GM19468 (cell line): ENCODE results near the gene WNT8B.

ENCODE experiments used
- ATAC-seq: cut with Tn5 transposase; IDR thresholded peaks from one replicate; pipeline ENCODE4 v1.9.1; 2021; ENCODE audit warnings: mild to moderate bottlenecking, moderate library complexity, moderate number of reproducible peaks; ENCODE audit not compliant: unreplicated experiment; ENCODE audit errors: extremely low read depth

WNT8B gene

GRCh38 chr10:100482834-100483185 is 20.0 kb downstream of the WNT8B start:
- no peak for ATAC-seq

DNA sequence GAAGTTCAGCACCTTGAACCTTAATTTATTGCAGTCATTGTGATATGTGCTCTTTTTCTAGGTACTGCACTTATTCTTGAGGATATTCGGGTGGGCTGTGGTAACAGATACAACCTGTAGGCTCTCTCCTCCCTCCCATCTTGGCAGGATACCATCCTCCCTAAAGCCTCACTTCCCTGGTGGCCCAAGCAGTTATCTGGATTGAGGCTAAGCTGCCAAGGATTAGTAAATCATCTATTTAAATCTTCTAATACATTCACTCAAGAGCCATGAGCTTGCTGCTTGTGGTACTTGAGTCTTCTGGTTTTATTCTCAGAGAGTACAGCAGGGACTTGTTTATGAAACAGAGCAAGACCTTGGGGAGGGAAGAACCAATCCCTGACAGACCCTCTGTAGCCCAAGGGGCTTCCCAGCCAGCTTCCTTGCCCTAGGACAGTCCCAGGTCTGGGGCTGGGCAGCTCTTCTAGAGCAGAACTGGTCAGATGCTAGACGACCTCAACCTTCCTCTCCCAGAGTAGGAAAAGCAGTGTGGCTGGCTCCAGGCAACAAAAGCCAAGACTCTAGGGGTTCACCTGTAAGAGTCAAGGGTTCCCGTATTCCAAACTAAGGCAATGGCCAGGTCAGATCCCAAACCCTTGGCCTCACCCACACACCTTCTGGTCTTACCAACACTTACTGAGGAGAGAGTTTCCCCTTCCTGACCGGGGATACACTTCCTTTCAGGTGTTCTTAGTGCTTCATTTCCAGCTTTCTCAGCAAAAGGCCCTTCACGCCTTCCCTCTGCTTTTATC is 21.3 kb downstream of the WNT8B start:
- no peak for ATAC-seq

GRCh38 chr10:100485366-100485765 is 22.6 kb downstream of the WNT8B start:
- ATAC-seq: no peak

GRCh38 chr10:100485801-100486495 is 23.1 kb downstream of the WNT8B start:
- no peak for ATAC-seq

- no peak for ATAC-seq
Observed at GRCh38 chr10:100487529-100487928, 24.7 kb downstream of the WNT8B start.

DNA sequence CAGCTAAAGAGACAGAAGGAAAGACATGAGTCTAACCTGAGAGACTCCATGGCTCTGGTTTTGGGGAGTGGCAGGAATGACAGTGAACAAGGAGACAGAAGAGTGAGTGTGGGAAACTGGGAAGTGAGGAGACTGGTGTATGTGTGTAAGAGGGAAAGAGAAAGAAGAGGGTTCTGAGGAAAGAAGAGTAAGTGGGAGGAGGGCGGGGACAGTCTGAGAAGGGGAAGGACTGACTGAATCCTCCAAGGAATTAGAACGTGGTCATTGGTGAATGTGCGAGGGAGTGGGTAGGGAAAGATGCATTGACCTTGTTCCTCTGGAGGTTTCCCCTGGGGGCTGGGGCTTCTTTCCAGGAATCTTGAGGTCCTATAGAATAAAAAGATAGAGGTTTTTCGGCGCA is 26.6 kb downstream of the WNT8B start:
- ATAC-seq: no peak

DNA sequence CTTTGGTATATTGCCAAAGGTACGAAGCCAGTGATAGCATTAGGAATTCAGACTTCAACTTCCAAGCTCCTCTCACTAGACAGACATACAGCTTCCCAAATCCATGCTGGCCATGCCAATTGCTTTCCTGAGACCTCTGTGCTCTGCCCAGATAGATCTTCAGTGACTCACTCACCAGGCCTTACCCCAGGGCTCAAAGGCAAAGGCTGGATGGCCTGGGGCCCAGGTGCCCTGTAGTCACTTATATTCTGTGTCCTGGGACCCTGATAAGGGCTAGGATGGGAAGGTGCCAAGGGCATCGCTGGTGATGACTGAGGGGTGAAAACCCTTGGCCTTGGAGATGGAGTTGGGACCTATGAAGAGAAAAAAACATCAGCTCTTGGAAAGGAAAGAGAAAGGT is 27.7 kb downstream of the WNT8B start:
- ATAC-seq: no peak

DNA sequence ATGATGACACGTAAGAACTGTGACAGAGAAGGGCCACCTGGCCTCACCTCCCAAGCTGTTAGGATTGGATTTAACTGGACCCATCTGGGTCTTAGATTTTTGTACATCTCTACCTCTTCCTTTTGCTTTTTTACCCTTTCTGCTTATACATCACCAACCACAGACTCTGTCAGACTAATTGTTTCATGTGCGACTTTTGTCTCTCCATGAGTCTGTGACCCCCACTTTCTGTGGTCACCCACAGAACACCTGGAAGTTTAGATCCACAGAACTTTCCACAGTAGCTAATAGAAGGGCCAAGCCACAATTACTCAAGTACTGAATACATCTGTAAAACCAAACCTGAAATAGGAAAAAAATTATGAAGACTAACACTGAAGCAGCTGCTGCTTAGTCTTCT is 33.8 kb downstream of the WNT8B start:
- ATAC-seq: no peak

- no peak for ATAC-seq
Observed at GRCh38 chr10:100498059-100498458, 35.2 kb downstream of the WNT8B start.

DNA sequence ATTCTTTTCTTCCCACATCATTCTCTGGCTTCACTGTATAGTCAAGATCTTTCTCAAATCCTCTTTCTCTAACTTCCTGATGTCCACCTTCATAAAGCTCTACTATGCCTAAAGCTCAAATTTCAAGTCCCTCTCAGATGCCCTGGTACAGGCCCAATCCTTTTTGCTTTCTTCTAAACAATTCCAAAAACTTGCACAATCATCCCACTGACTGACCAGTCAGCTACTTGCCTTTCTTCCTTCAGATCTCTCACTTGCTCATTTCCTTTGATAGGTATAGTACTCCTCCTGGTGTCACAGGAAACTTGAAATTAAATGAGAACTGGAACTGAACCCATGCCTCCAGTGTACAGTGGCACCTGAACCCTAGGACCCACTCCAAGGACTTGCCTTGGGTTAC is 38.6 kb downstream of the WNT8B start:
- no peak for ATAC-seq

GRCh38 chr10:100502926-100503494 is 40.2 kb downstream of the WNT8B start:
- ATAC-seq: no peak

DNA sequence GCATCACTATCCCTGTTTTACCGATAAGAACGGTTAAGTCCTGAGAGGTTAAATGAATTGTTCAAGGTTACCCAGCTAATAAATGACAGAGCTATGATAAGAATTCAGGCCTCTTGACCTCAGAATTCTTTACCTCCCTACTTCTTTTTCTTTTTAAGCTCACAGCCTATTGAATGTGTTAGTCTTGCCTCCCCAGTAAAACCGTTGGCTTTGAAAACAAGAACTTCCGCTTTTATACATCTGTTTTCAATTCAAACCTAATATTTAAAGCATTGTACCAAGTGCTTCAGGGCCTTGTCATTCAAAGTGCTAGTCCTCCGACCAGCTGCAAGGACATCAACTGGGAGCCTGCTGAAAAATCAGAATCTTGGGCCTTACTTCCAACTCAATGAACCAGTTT is 41.3 kb downstream of the WNT8B start:
- no peak for ATAC-seq

GRCh38 chr10:100505164-100505563 is 42.4 kb downstream of the WNT8B start:
- no peak for ATAC-seq

- no peak for ATAC-seq
Observed at GRCh38 chr10:100506596-100507356, 44.0 kb downstream of the WNT8B start.

- no peak for ATAC-seq
Observed at GRCh38 chr10:100507357-100507732, 44.5 kb downstream of the WNT8B start.

DNA sequence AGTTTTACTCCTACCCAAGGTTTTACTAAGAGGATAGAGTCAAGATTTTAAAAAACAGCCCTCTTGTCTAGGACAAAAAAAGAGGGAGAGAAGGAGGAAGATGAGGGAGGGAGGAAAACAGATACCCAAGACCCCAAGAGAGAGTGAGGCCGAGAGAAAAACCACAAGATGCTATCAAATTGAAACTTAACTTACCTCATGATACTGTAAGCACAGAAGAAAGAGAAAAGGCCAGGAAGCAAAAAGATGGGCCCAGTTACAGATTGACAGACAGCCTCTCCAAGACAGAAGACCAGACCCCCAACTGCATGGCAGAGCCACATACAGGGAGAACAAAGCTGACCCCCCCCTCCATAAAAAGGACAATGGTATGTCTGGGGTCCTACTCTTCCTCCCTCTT is 45.5 kb downstream of the WNT8B start:
- ATAC-seq: no peak

DNA sequence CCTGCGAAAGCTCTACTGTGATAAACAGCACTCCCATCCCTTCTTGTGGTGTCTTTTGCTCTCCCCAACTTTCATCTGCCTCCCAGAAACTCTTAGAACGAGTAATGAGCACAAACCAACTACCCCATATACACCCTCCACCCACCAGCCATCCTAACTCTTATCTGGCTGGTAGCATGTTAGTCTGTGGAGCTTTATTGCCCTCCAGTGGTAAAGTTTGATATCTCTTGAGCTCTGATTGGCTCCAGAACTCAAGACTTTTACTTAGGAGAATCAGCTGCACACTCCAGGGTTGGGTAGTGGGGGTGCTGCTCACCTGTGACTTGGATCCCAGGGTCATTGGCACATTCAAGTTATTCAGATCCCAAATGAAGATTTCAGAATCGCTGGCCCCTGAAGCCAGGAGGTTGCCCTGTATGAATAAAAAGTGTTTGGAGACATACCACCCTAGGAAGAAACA is 45.9 kb downstream of the WNT8B start:
- ATAC-seq: no peak

GRCh38 chr10:100509241-100509840 is 46.5 kb downstream of the WNT8B start:
- ATAC-seq: no peak

DNA sequence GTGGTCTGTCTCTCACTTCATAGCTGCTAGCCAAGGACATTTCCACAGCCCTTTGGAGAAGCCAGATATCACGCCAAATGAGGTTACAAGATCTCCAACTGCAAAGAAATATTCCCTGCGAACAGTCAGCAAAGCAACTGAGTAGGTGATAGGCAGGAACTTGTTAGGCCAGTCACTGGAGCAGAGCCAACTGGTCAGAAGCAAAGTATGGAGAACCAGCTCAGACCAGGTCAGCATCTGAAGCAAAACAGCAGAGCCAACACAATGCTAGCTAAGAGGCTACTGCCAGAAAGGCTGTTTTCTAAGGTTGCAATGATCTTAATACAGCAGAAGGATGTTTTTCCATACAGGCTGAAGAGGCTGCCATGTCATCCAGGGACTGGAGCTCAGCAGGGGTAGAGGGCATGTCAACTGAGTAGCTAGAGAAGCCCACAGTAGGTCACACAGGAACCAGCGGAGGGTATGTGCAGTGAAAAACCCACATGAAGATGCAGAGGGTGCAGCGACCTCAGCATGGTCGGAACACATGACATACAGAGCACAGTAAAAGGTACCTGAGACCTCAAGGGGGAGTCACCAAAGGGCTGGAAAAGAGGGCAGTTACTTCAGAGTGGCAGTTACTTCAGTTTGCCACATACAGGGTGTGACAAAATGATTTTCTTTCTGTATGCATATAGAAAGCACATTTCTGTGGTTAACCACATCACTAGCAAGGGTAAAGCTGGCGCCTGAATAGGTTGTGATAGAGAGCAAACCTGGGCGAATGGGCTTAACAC is 47.9 kb downstream of the WNT8B start:
- no peak for ATAC-seq

DNA sequence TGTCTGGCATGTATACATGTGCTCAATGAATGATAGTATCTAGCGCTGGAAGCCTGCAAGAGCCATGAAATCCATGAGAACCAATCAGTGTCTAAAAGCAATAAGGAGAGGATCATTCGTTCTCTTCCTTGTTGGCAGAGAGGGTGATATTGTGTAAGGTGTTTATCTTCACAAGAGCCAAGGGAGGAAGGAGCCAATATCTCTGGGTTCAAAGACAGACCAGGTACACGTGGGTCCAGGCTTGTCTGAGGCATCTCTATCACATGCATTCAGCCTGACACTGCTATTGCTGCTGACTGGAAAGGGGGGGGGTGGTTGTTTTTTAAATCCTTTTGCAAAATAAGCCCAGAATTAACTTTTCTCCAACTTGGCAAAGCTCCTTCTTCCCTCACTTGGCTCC is 52.8 kb downstream of the WNT8B start:
- ATAC-seq: no peak
